Measurements from ENCODE around the gene BLOC1S1. TPM values are rescaled to one million over a fixed set of nuclear protein-coding genes. Genes with fewer than 3 reads are reported as not detected.
A peak's percentile ranks its signal among the peaks of the same experiment; 100 is the strongest.

The BLOC1S1 gene
- total RNA-seq, 6 experiments from 2014 or later = 81.8 to 175 (median 99.0) TPM

- Histone ChIP-seq H3K36me3 (no peaks in the 10 kb centered on the region), H3K27me3 (no peaks in the 10 kb centered on the region), H3K27ac (no peak overlapping the region), H3K4me1 (peaks cover 0 to 32% (median 0%) of the 10 kb centered on the region in 4 donors), H3K4me3 (peak overlapping the region in 1 of 3 donors; percentile 56), H3K9me3 (no peaks in the 10 kb centered on the region)
- ATAC-seq (no peak), DNase-seq (no peak)
- intact Hi-C loops (cut with DNase I) = no loop called here
- WGBS (ENCODE audit: insufficient coverage, low coverage, low lambda C conversion rate, missing lambda C conversion rate) = no CpG with 5 or more reads among the region's 2 CpGs
- TF ChIP-seq POLR2A (IDR thresholded peaks at IDR 0.05) (no peak), CTCF (IDR thresholded peaks at IDR 0.05) (no peak)
Measured at GRCh38 chr12:55706568-55707218, 9.2 kb upstream of the BLOC1S1 start.

- DNase-seq (no peak), ATAC-seq (peak; percentile 7 to 36 (median 16))
- no peak for TF ChIP-seq CTCF (IDR thresholded peaks at IDR 0.05)
- no peak for TF ChIP-seq POLR2A (IDR thresholded peaks at IDR 0.05)
- Histone ChIP-seq H3K4me3 (peak overlapping the region; percentile 50 to 56 (median 52)), H3K27ac (no peak overlapping the region), H3K4me1 (peaks cover 0 to 37% (median 0%) of the 10 kb centered on the region in 4 donors), H3K36me3 (no peaks in the 10 kb centered on the region), H3K27me3 (no peaks in the 10 kb centered on the region), H3K9me3 (no peaks in the 10 kb centered on the region)
- intact Hi-C loops (cut with DNase I) = no loop called here
- WGBS (ENCODE audit: insufficient coverage, low coverage, low lambda C conversion rate, missing lambda C conversion rate) = 13% methylated on average over 14 of the region's 22 CpGs
Measured at GRCh38 chr12:55707219-55707671, 8.6 kb upstream of the BLOC1S1 start.

- no peaks in the 10 kb centered on the region for H3K36me3 ChIP-seq
- intact Hi-C loops (cut with DNase I) = no loop called here
- DNase-seq (peak; percentile 74 to 78 (median 75)), ATAC-seq (peak; percentile 65 to 88 (median 82))
- peak within 1 kb of the TSS; percentile 50 to 56 (median 52) for H3K4me3 ChIP-seq
- 2% methylated on average over 21 of the region's 39 CpGs for WGBS (ENCODE audit: insufficient coverage, low coverage, low lambda C conversion rate, missing lambda C conversion rate)
- H3K9me3 ChIP-seq = no peaks in the 10 kb centered on the region
- H3K27me3 ChIP-seq = no peaks in the 10 kb centered on the region
- TF ChIP-seq CTCF (IDR thresholded peaks at IDR 0.05) (no peak), POLR2A (IDR thresholded peaks at IDR 0.05) (no peak)
- H3K27ac ChIP-seq = no peak within 1 kb of the TSS
- peaks cover 0 to 44% (median 0%) of the 10 kb centered on the region in 4 donors for H3K4me1 ChIP-seq
Measured at GRCh38 chr12:55707841-55708694, 7.8 kb upstream of the BLOC1S1 start, which contains the start of gene ITGA7. ITGA7 (minus strand) TSS chr12:55707904; CDS start chr12:55707682, 222 bp downstream.

GRCh38 chr12:55708695-55709233 lies 7.1 kb upstream of the BLOC1S1 start:
- H3K4me1 ChIP-seq = peaks cover 0 to 51% (median 0%) of the 10 kb centered on the region in 4 donors
- no peaks in the 10 kb centered on the region for H3K27me3 ChIP-seq
- no peaks in the 10 kb centered on the region for H3K9me3 ChIP-seq
- TF ChIP-seq CTCF (IDR thresholded peaks at IDR 0.05) = no peak
- no peak for TF ChIP-seq POLR2A (IDR thresholded peaks at IDR 0.05)
- WGBS (ENCODE audit: insufficient coverage, low coverage, low lambda C conversion rate, missing lambda C conversion rate) = 29% methylated on average over 1 of the region's 3 CpGs
- ATAC-seq = no peak
- H3K4me3 ChIP-seq = no peak overlapping the region
- intact Hi-C loops (cut with DNase I) = no loop called here
- no peaks in the 10 kb centered on the region for H3K36me3 ChIP-seq
- H3K27ac ChIP-seq = no peak overlapping the region
- DNase-seq = no peak

Measured in right lobe of liver (tissue), 6 donors.